Measurements from ENCODE around the gene AARSD1.
A peak's percentile ranks its signal among the peaks of the same experiment; 100 is the strongest.
"Not testable (repeated sequence)": the region's sequence is repeated elsewhere in the genome, so short reads cannot be mapped to it uniquely, and the experiment has no call there.

Gene AARSD1

GRCh38 chr17:42992872-42993271 lies 28.6 kb upstream of the AARSD1 start:
- Mint-ChIP-seq H3K9me3 (no peaks in the 10 kb centered on the region), H3K4me1 (ENCODE audit: low read depth) (peaks cover 4% of the 10 kb centered on the region), H3K4me3 (no peak overlapping the region), H3K36me3 (ENCODE audit: low read depth) (peaks cover 33% of the 10 kb centered on the region), H3K27ac (no peak overlapping the region), H3K27me3 (ENCODE audit: low read depth) (no peaks in the 10 kb centered on the region)

- no peaks in the 10 kb centered on the region for H3K9me3 Mint-ChIP-seq
- H3K4me3 Mint-ChIP-seq: no peak overlapping the region
- no peak overlapping the region for H3K27ac Mint-ChIP-seq
- H3K4me1 Mint-ChIP-seq (ENCODE audit: low read depth): no peaks in the 10 kb centered on the region
- peaks cover 34% of the 10 kb centered on the region for H3K36me3 Mint-ChIP-seq (ENCODE audit: low read depth)
- no peaks in the 10 kb centered on the region for H3K27me3 Mint-ChIP-seq (ENCODE audit: low read depth)
Measured at GRCh38 chr17:42991471-42991870, 27.2 kb upstream of the AARSD1 start.

- Mint-ChIP-seq H3K4me1 (ENCODE audit: low read depth) (peaks cover 7% of the 10 kb centered on the region), H3K9me3 (no peaks in the 10 kb centered on the region), H3K27me3 (ENCODE audit: low read depth) (no peaks in the 10 kb centered on the region), H3K4me3 (no peak overlapping the region), H3K36me3 (ENCODE audit: low read depth) (peaks cover 39% of the 10 kb centered on the region), H3K27ac (no peak overlapping the region)
Measured at GRCh38 chr17:42989726-42990652, 25.7 kb upstream of the AARSD1 start.

- H3K4me3 Mint-ChIP-seq: no peak overlapping the region
- peaks cover 38% of the 10 kb centered on the region for H3K36me3 Mint-ChIP-seq (ENCODE audit: low read depth)
- H3K4me1 Mint-ChIP-seq (ENCODE audit: low read depth): peaks cover 7% of the 10 kb centered on the region
- no peaks in the 10 kb centered on the region for H3K27me3 Mint-ChIP-seq (ENCODE audit: low read depth)
- H3K9me3 Mint-ChIP-seq: no peaks in the 10 kb centered on the region
- no peak overlapping the region for H3K27ac Mint-ChIP-seq
Measured at GRCh38 chr17:42989141-42989540, 24.9 kb upstream of the AARSD1 start.

- no peak overlapping the region for H3K27ac Mint-ChIP-seq
- H3K4me1 Mint-ChIP-seq (ENCODE audit: low read depth): peaks cover 18% of the 10 kb centered on the region
- H3K27me3 Mint-ChIP-seq (ENCODE audit: low read depth): no peaks in the 10 kb centered on the region
- peaks cover 34% of the 10 kb centered on the region for H3K36me3 Mint-ChIP-seq (ENCODE audit: low read depth)
- H3K9me3 Mint-ChIP-seq: no peaks in the 10 kb centered on the region
- no peak overlapping the region for H3K4me3 Mint-ChIP-seq
Measured at GRCh38 chr17:42985225-42985624, 21.0 kb upstream of the AARSD1 start.

DNA sequence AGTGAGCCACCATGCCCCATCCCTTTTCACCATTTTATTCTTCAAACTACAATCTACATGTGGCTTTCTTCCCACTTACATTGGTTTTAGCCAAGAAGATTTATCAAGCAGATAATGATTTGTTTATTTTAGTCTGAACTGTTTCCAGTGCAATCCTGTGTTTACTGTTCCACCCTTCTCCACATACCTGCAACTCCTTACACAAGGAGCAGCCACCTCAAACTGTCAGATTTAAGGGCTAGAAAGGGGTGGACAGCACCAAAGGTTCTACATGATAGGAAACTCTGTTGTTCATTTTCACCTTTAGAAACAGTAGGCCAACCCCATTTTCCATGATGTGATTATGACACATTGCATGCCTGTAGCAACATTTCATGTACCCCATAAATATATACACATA lies 18.0 kb upstream of the AARSD1 start:
- Mint-ChIP-seq H3K4me3 (peak overlapping the region; percentile 94), H3K27ac (peak overlapping the region; percentile 43), H3K27me3 (ENCODE audit: low read depth) (no peaks in the 10 kb centered on the region), H3K36me3 (ENCODE audit: low read depth) (peaks cover 17% of the 10 kb centered on the region), H3K9me3 (no peaks in the 10 kb centered on the region), H3K4me1 (ENCODE audit: low read depth) (peaks cover 25% of the 10 kb centered on the region)

DNA sequence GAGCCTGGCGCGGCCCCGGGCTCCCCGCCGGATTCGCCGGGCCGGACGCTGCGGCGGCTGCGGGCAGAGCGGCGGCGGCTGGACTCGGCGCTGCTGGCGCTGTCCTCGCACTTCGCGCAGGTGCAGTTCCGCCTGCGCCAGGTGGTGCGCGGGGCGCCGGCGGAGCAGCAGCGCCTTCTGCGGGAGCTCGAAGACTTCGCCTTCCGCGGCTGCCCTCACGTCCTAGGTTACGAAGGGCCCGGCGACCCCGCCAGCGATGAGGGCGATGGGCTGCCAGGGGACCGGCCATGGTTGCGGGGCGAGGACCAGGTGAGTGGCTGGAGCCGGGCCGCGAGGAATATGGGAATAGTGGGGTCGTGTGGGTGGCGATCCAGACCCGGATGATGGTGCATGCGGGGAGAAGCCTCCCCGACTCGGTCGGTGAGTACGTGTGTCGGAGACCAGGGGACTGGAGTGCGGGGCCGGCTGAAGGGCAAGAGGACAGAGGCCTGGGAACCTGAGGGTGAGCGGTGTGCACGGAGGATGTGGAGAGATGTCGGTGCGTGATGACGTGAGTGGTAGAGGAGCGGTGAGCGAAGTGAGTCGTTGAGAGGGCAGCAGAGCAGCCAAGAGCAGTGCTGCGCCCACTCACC lies 16.6 kb upstream of the AARSD1 start:
- H3K36me3 Mint-ChIP-seq (ENCODE audit: low read depth): peaks cover 16% of the 10 kb centered on the region
- peaks cover 25% of the 10 kb centered on the region for H3K4me1 Mint-ChIP-seq (ENCODE audit: low read depth)
- H3K27me3 Mint-ChIP-seq (ENCODE audit: low read depth): no peaks in the 10 kb centered on the region
- peak overlapping the region; percentile 94 for H3K4me3 Mint-ChIP-seq
- peak overlapping the region; percentile 88 for H3K27ac Mint-ChIP-seq
- H3K9me3 Mint-ChIP-seq: no peaks in the 10 kb centered on the region

- Mint-ChIP-seq H3K27ac (peak within 1 kb of the TSS; percentile 97), H3K36me3 (ENCODE audit: low read depth) (peaks cover 15% of the 10 kb centered on the region), H3K9me3 (no peaks in the 10 kb centered on the region), H3K27me3 (ENCODE audit: low read depth) (no peaks in the 10 kb centered on the region), H3K4me1 (ENCODE audit: low read depth) (peaks cover 22% of the 10 kb centered on the region), H3K4me3 (peak within 1 kb of the TSS; percentile 96)
Measured at GRCh38 chr17:42980274-42980765, 16.1 kb upstream of the AARSD1 start, which contains the start of gene RUNDC1. RUNDC1 (plus strand) TSS chr17:42980565; CDS start chr17:42980577, 12 bp downstream.

- Mint-ChIP-seq H3K27ac (peak within 1 kb of the TSS; percentile 97), H3K9me3 (no peaks in the 10 kb centered on the region), H3K4me1 (ENCODE audit: low read depth) (peaks cover 21% of the 10 kb centered on the region), H3K4me3 (peak within 1 kb of the TSS; percentile 96), H3K27me3 (ENCODE audit: low read depth) (no peaks in the 10 kb centered on the region), H3K36me3 (ENCODE audit: low read depth) (peaks cover 12% of the 10 kb centered on the region)
Measured at GRCh38 chr17:42979511-42980273, 15.4 kb upstream of the AARSD1 start, which contains the start of gene PTGES3L. PTGES3L (minus strand) TSS chr17:42980080; CDS start chr17:42980053, 27 bp downstream.

DNA sequence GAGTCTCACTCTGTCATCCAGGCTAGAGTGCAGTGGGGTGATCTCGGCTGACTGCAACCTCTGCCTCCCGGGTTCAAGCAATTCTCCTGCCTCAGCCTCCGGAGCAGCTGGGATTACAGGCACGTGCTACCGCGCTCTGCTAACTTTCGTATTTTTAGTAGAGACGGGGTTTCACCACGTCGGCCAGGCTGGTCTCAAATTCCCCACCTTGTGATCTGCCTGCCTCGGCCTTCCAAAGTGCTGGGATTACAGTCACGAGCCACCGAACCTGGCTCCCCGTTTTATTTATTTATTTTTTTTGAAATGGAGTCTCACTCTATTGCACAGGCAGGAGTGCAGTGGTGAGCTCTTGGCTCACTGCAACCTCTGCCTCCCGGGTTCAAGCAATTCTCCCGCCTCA lies 11.4 kb upstream of the AARSD1 start:
- not testable (repeated sequence) for H3K9me3 Mint-ChIP-seq; H3K36me3 Mint-ChIP-seq (ENCODE audit: low read depth); H3K27ac Mint-ChIP-seq; H3K27me3 Mint-ChIP-seq (ENCODE audit: low read depth); H3K4me3 Mint-ChIP-seq
- peaks cover 13% of the 10 kb centered on the region for H3K4me1 Mint-ChIP-seq (ENCODE audit: low read depth)

GRCh38 chr17:42975265-42975664 lies 11.0 kb upstream of the AARSD1 start:
- H3K27me3 Mint-ChIP-seq (ENCODE audit: low read depth): no peaks in the 10 kb centered on the region
- peaks cover under 1% of the 10 kb centered on the region for H3K36me3 Mint-ChIP-seq (ENCODE audit: low read depth)
- no peaks in the 10 kb centered on the region for H3K9me3 Mint-ChIP-seq
- no peak overlapping the region for H3K4me3 Mint-ChIP-seq
- peak overlapping the region; percentile 10 for H3K27ac Mint-ChIP-seq
- peaks cover 11% of the 10 kb centered on the region for H3K4me1 Mint-ChIP-seq (ENCODE audit: low read depth)

- H3K27me3 Mint-ChIP-seq (ENCODE audit: low read depth); H3K36me3 Mint-ChIP-seq (ENCODE audit: low read depth); H3K4me3 Mint-ChIP-seq; H3K9me3 Mint-ChIP-seq; H3K4me1 Mint-ChIP-seq (ENCODE audit: low read depth); H3K27ac Mint-ChIP-seq: not testable (repeated sequence)
Measured at GRCh38 chr17:42973323-42973722, 9.1 kb upstream of the AARSD1 start.

DNA sequence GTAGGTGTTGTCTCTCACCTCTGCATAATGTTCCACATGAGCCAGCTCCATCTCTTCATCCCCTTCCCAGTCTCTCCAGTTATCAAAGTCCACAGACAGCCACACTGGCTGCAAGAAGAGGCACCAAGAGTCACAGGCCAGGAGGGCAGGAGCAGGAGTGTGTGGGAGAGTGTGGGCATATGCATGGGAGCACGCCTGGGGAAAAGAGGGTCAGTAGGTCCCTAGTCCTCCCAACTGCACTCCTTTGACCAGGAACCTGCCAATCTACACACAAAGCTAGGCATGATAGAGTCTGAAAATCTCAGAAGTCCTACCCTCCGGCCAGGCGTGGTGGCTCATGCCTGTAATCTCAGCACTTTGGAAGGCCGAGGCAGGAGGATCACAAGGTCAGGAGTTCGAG lies 7.3 kb upstream of the AARSD1 start:
- H3K4me1 Mint-ChIP-seq (ENCODE audit: low read depth): peaks cover 3% of the 10 kb centered on the region
- H3K4me3 Mint-ChIP-seq: no peak overlapping the region
- no peaks in the 10 kb centered on the region for H3K9me3 Mint-ChIP-seq
- H3K36me3 Mint-ChIP-seq (ENCODE audit: low read depth): no peaks in the 10 kb centered on the region
- H3K27ac Mint-ChIP-seq: no peak overlapping the region
- no peaks in the 10 kb centered on the region for H3K27me3 Mint-ChIP-seq (ENCODE audit: low read depth)

- Mint-ChIP-seq H3K27me3 (ENCODE audit: low read depth) (no peaks in the 10 kb centered on the region), H3K4me1 (ENCODE audit: low read depth) (peaks cover 5% of the 10 kb centered on the region), H3K9me3 (no peaks in the 10 kb centered on the region), H3K36me3 (ENCODE audit: low read depth) (no peaks in the 10 kb centered on the region), H3K27ac (no peak overlapping the region), H3K4me3 (no peak overlapping the region)
Measured at GRCh38 chr17:42969001-42969581, 4.8 kb upstream of the AARSD1 start.

All from T-helper 1 cell treated with Interleukin-12 subunit alpha and Interleukin-12 subunit beta and Interleukin-4 antibody, amounts not matched to agents 30 μg/mL and 1 μg/mL, for 36 hours (primary cell).